H9 (cell line): Measurements from ENCODE around the gene BCAR3. TPM values are rescaled to one million over a fixed set of nuclear protein-coding genes. Genes with fewer than 3 reads are reported as not detected.

Experiments
- DNase-seq: peaks from one replicate; pipeline ENCODE4 v3.0.0-alpha.2; 2017
- H2AFZ ChIP-seq: one replicate; pipeline ENCODE4 v1.6.1; 2013; ENCODE audit warnings: mild to moderate bottlenecking, low read length, control low read depth, moderate library complexity
- H2AK5ac ChIP-seq: 2 replicates; pipeline ENCODE4 v1.6.1; 2013; ENCODE audit warnings: low read length, control low read depth, mixed read lengths; ENCODE audit not compliant: insufficient read length
- H2BK120ac ChIP-seq: one replicate; pipeline ENCODE4 v1.6.1; 2013; ENCODE audit warnings: low read depth, mild to moderate bottlenecking, low read length, control low read depth, inconsistent platforms; ENCODE audit not compliant: poor library complexity, severe bottlenecking
- H2BK12ac ChIP-seq: 2 replicates; pipeline ENCODE4 v1.6.1; 2013; ENCODE audit warnings: low read length, control low read depth, mixed read lengths, low read depth; ENCODE audit not compliant: insufficient read length
- H2BK15ac ChIP-seq: 2 replicates; pipeline ENCODE4 v1.6.1; 2013; ENCODE audit warnings: low read depth, low read length, control low read depth
- H2BK20ac ChIP-seq: one replicate; pipeline ENCODE4 v1.6.1; 2013; ENCODE audit warnings: low read depth, mild to moderate bottlenecking, low read length, control low read depth, inconsistent platforms; ENCODE audit not compliant: poor library complexity, severe bottlenecking
- H2BK5ac ChIP-seq: 2 replicates; pipeline ENCODE4 v1.6.1; 2013; ENCODE audit warnings: low read length, control low read depth, mixed read lengths; ENCODE audit not compliant: insufficient read length
- H3K14ac ChIP-seq: 2 replicates; pipeline ENCODE4 v1.6.1; 2013; ENCODE audit warnings: low read length, control low read depth; ENCODE audit not compliant: insufficient read depth
- H3K18ac ChIP-seq: 2 replicates; pipeline ENCODE4 v1.6.1; 2013; ENCODE audit warnings: low read depth, mild to moderate bottlenecking, mixed read lengths, low read length, control low read depth; ENCODE audit not compliant: insufficient read length
- H3K23ac ChIP-seq: 2 replicates; pipeline ENCODE4 v1.6.1; 2013; ENCODE audit warnings: low read length, control low read depth, mixed read lengths, low read depth; ENCODE audit not compliant: insufficient read length
- H3K23me2 ChIP-seq: 2 replicates; pipeline ENCODE4 v1.6.1; 2013; ENCODE audit warnings: low read depth, mild to moderate bottlenecking, mixed read lengths, low read length, control low read depth; ENCODE audit not compliant: insufficient read length, poor library complexity, severe bottlenecking
- H3K27ac ChIP-seq: 2 replicates; pipeline ENCODE4 v1.5.1; 2013; ENCODE audit warnings: low read length, control low read depth, mixed read lengths, low read depth; ENCODE audit not compliant: insufficient read length
- H3K27me3 ChIP-seq: 2 replicates; pipeline ENCODE4 v1.6.1; 2013; ENCODE audit warnings: low read length, control low read depth, inconsistent platforms; ENCODE audit not compliant: insufficient read depth
- H3K4ac ChIP-seq: 2 replicates; pipeline ENCODE4 v1.6.1; 2013; ENCODE audit warnings: low read depth, mild to moderate bottlenecking, control low read depth, inconsistent platforms, low read length, moderate library complexity
- H3K4me1 ChIP-seq: 2 replicates; pipeline ENCODE4 v1.6.1; 2013; ENCODE audit warnings: low read length, control low read depth, inconsistent platforms; ENCODE audit not compliant: insufficient read depth
- H3K4me2 ChIP-seq: 2 replicates; pipeline ENCODE4 v1.6.1; 2013; ENCODE audit warnings: low read length, control low read depth, mixed read lengths; ENCODE audit not compliant: insufficient read length, insufficient read depth
- H3K56ac ChIP-seq: 2 replicates; pipeline ENCODE4 v1.6.1; 2013; ENCODE audit warnings: low read depth, mild to moderate bottlenecking, mixed read lengths, low read length, control low read depth; ENCODE audit not compliant: insufficient read length
- H3K79me1 ChIP-seq: 2 replicates; pipeline ENCODE4 v1.6.1; 2013; ENCODE audit warnings: low read depth, mild to moderate bottlenecking, moderate library complexity, low read length, control low read depth, inconsistent platforms; ENCODE audit not compliant: insufficient read depth, poor library complexity, severe bottlenecking
- H3K79me2 ChIP-seq: 2 replicates; pipeline ENCODE4 v1.6.1; 2013; ENCODE audit warnings: low read length, control low read depth, inconsistent platforms; ENCODE audit not compliant: insufficient read depth
- H3K9ac ChIP-seq: 2 replicates; pipeline ENCODE4 v1.6.1; 2013; ENCODE audit warnings: low read length, control low read depth, mixed read lengths; ENCODE audit not compliant: insufficient read length; ENCODE audit errors: extremely low read depth
- H3K9me3 ChIP-seq: one replicate; pipeline ENCODE4 v1.6.1; 2013; ENCODE audit warnings: low read depth, low read length, inconsistent platforms; ENCODE audit not compliant: control insufficient read depth
- H3T11ph ChIP-seq: one replicate; pipeline ENCODE4 v1.6.1; 2013; ENCODE audit warnings: mild to moderate bottlenecking, low read length, control low read depth, inconsistent platforms
- H4K20me1 ChIP-seq: one replicate; pipeline ENCODE4 v1.6.1; 2013; ENCODE audit not compliant: control insufficient read depth, insufficient read length, insufficient read depth
- H4K5ac ChIP-seq: 2 replicates; pipeline ENCODE4 v1.6.1; 2013; ENCODE audit warnings: low read depth, mild to moderate bottlenecking, mixed read lengths, low read length, control low read depth; ENCODE audit not compliant: insufficient read length
- H4K8ac ChIP-seq: replicated peaks from 2 replicates; pipeline ENCODE4 v1.6.1; 2013; ENCODE audit warnings: low read length, control low read depth, mixed read lengths, low read depth; ENCODE audit not compliant: insufficient read length
- H4K91ac ChIP-seq: 2 replicates; pipeline ENCODE4 v1.6.1; 2013; ENCODE audit warnings: low read depth, mild to moderate bottlenecking, moderate library complexity, mixed read lengths, low read length, control low read depth; ENCODE audit not compliant: insufficient read length
- H3K27ac Mint-ChIP-seq, 3 experiments: 2 replicates in 2 of 3; 3 replicates in 1 of 3; pipeline ENCODE4 v1.8.0; 2020 to 2021; ENCODE audit warnings: mixed read lengths in 3 of 3, mild to moderate bottlenecking in 1 of 3, moderate library complexity in 1 of 3
- H3K27me3 Mint-ChIP-seq: 2 replicates; pipeline ENCODE4 v1.8.0; 2021; ENCODE audit warnings: low read depth, mild to moderate bottlenecking, moderate library complexity, mixed read lengths
- H3K36me3 Mint-ChIP-seq, 3 experiments: 2 replicates in 2 of 3; 3 replicates in 1 of 3; pipeline ENCODE4 v1.8.0; 2020 to 2021; ENCODE audit warnings: low read depth in 3 of 3, mixed read lengths in 3 of 3; ENCODE audit not compliant: insufficient read depth in 1 of 3
- H3K4me1 Mint-ChIP-seq, 2 experiments: 2 replicates each; pipeline ENCODE4 v1.8.0; 2020; ENCODE audit warnings: mixed read lengths in 2 of 2
- H3K4me3 Mint-ChIP-seq, 2 experiments: 2 replicates in 1 of 2; 3 replicates in 1 of 2; pipeline ENCODE4 v1.8.0; 2020 to 2021; ENCODE audit warnings: mild to moderate bottlenecking in 2 of 2, mixed read lengths in 2 of 2, moderate library complexity in 1 of 2
- H3K9me3 Mint-ChIP-seq, 2 experiments: 2 replicates in 1 of 2; 3 replicates in 1 of 2; pipeline ENCODE4 v1.8.0; 2020; ENCODE audit warnings: mild to moderate bottlenecking in 2 of 2, mixed read lengths in 2 of 2, moderate library complexity in 1 of 2
- CTCF ChIP-seq: fragments of 200-600 bp; sonication (generic); conservative IDR thresholded peaks from 3 replicates; pipeline ENCODE4 v1.8.0; 2021; ENCODE audit warnings: antibody characterized with exemption, mild to moderate bottlenecking
- WGBS: extraction: QIAGEN DNeasy Blood & Tissue Kit; methylation state at CpG from one replicate; pipeline ENCODE4 v1.1.7; 2013; ENCODE audit warnings: missing lambda C conversion rate, low lambda C conversion rate, mixed read lengths; ENCODE audit not compliant: insufficient read length; ENCODE audit errors: extremely low coverage; 5-methylcytosine and 5-hydroxymethylcytosine counted together
- total RNA-seq: library from RNA; stranded (reverse); gene quantifications from 2 replicates; pipeline ENCODE4 v1.2.1, GENCODE V29; 2021

BCAR3 gene
- total RNA-seq, 1 experiment from 2014 or later, result 4.9 TPM

- H3K23me2 ChIP-seq, result no peaks in the 10 kb centered on the region
- no peaks in the 10 kb centered on the region for H3K9me3 ChIP-seq
- H3K27me3 ChIP-seq, result no peaks in the 10 kb centered on the region
- H3K79me2 ChIP-seq, result 0 out of 2 replicates have a peak, but pooled peaks cover 2% of the 10 kb centered on the region
- no peak overlapping the region for H3K18ac ChIP-seq
- no peak overlapping the region for H3K9ac ChIP-seq
- no peak overlapping the region for H3K4me2 ChIP-seq
- H3K56ac ChIP-seq, result no peak overlapping the region
- Mint-ChIP-seq H3K36me3 (peaks cover 2 to 26% (median 8%) of the 10 kb centered on the region in 3 experiments), H3K4me3 (no peak overlapping the region), H3K4me1 (peaks cover 12 to 23% of the 10 kb centered on the region in 2 experiments), H3K27ac (no peak overlapping the region), H3K27me3 (no peaks in the 10 kb centered on the region), H3K9me3 (no peaks in the 10 kb centered on the region)
- no peak overlapping the region for H3K27ac ChIP-seq
- H3K79me1 ChIP-seq, result no peaks in the 10 kb centered on the region
- TF ChIP-seq CTCF, result no peak
- no peak overlapping the region for H4K8ac ChIP-seq
- WGBS, result no CpG with 5 or more reads among the region's 1 CpG
- H2BK15ac ChIP-seq, result no peak overlapping the region
- no peak overlapping the region for H4K5ac ChIP-seq
- no peak for DNase-seq
- peaks cover 2% of the 10 kb centered on the region; the same call in 1 of the 2 replicates for H3K4me1 ChIP-seq
- no peak overlapping the region for H2BK5ac ChIP-seq
- H3K23ac ChIP-seq, result no peak overlapping the region
- H2BK20ac ChIP-seq, result no peak overlapping the region
- no peak overlapping the region for H3T11ph ChIP-seq
- H3K4ac ChIP-seq, result no peak overlapping the region
- no peak overlapping the region for H2BK12ac ChIP-seq
- H2AFZ ChIP-seq, result no peak overlapping the region
- H2AK5ac ChIP-seq, result no peak overlapping the region
- no peak overlapping the region for H4K91ac ChIP-seq
- H4K20me1 ChIP-seq, result no peaks in the 10 kb centered on the region
- no peak overlapping the region for H3K14ac ChIP-seq
- H2BK120ac ChIP-seq, result no peak overlapping the region
These were observed 11.5 kb downstream of the BCAR3 start for GRCh38 chr1:93670141-93670540.
